GM12874 (cell line): Measurements from ENCODE around the gene LGI4.
A peak's percentile ranks its signal among the peaks of the same experiment; 100 is the strongest.

ENCODE experiments used
- CTCF ChIP-seq: IDR thresholded peaks from 2 replicates; pipeline ENCODE4 v1.5.1; 2011; ENCODE audit warnings: low read depth, mild to moderate bottlenecking, control low read depth, low read length, moderate library complexity; ENCODE audit not compliant: insufficient read depth

The LGI4 gene

GRCh38 chr19:35094656-35095055 is 40.2 kb downstream of the LGI4 start:
- no peak for TF ChIP-seq CTCF

- no peak for TF ChIP-seq CTCF
Measured at GRCh38 chr19:35093941-35094647, 40.8 kb downstream of the LGI4 start.

- no peak for TF ChIP-seq CTCF
Measured at GRCh38 chr19:35093430-35093829, 41.4 kb downstream of the LGI4 start.

GRCh38 chr19:35090506-35091214 is 44.2 kb downstream of the LGI4 start:
- peak; percentile 59 for TF ChIP-seq CTCF

- TF ChIP-seq CTCF = no peak
Measured at GRCh38 chr19:35090160-35090505, 44.7 kb downstream of the LGI4 start.

- no peak for TF ChIP-seq CTCF
Measured at GRCh38 chr19:35089554-35089953, 45.3 kb downstream of the LGI4 start.

- no peak for TF ChIP-seq CTCF
Measured at GRCh38 chr19:35088131-35088913, 46.5 kb downstream of the LGI4 start.
